Hypothalamus (tissue), 51 donors: ENCODE measurements around the gene DDX3X.
A peak's percentile ranks its signal among the peaks of the same experiment; 100 is the strongest.
"Not testable (repeated sequence)": the region's sequence is repeated elsewhere in the genome, so short reads cannot be mapped to it uniquely, and the experiment has no call there.

Experiments used
- DNase-seq, 51 donors: peaks; one replicate each; lab custom pipeline; 2025; lab: John Stamatoyannopoulos, UW

Gene DDX3X

GRCh38 chrX:41333744-41334362, at the start of gene DDX3X:
Gene DDX3X, plus strand, starts transcription at chrX:41334162. Its CDS starts 91 bp downstream, at chrX:41334253.
- peak; percentile 11 to 93 (median 77) for DNase-seq

- DNase-seq: not testable (repeated sequence)
Observed at GRCh38 chrX:41285928-41286327, 48.0 kb upstream of the DDX3X start.

GRCh38 chrX:41288641-41289040, 45.3 kb upstream of the DDX3X start:
- no peak for DNase-seq

GRCh38 chrX:41289095-41289494, 44.9 kb upstream of the DDX3X start:
- no peak for DNase-seq

GRCh38 chrX:41291309-41291708, 42.7 kb upstream of the DDX3X start:
- no peak for DNase-seq

GRCh38 chrX:41293269-41293668, 40.7 kb upstream of the DDX3X start:
- DNase-seq: no peak

- DNase-seq: no peak
Observed at GRCh38 chrX:41300758-41301437, 33.1 kb upstream of the DDX3X start.

- no peak for DNase-seq
Observed at GRCh38 chrX:41301438-41301824, 32.5 kb upstream of the DDX3X start.

- DNase-seq: no peak
Observed at GRCh38 chrX:41302370-41302769, 31.6 kb upstream of the DDX3X start.

GRCh38 chrX:41303013-41303412, 30.9 kb upstream of the DDX3X start:
- no peak for DNase-seq

GRCh38 chrX:41304178-41304577, 29.8 kb upstream of the DDX3X start:
- DNase-seq: no peak

GRCh38 chrX:41308884-41309647, 24.9 kb upstream of the DDX3X start:
- peak in 3 of 51 donors; percentile 0 to 1 (median 0) for DNase-seq

GRCh38 chrX:41312786-41313185, 21.2 kb upstream of the DDX3X start:
- no peak for DNase-seq

- DNase-seq: no peak
Observed at GRCh38 chrX:41313419-41313818, 20.5 kb upstream of the DDX3X start.

GRCh38 chrX:41314204-41314603, 19.8 kb upstream of the DDX3X start:
- DNase-seq: no peak

- DNase-seq: no peak
Observed at GRCh38 chrX:41314881-41315280, 19.1 kb upstream of the DDX3X start.

- not testable (repeated sequence) for DNase-seq
Observed at GRCh38 chrX:41316266-41316665, 17.7 kb upstream of the DDX3X start.

- DNase-seq: no peak
Observed at GRCh38 chrX:41317477-41318208, 16.3 kb upstream of the DDX3X start.

- DNase-seq: no peak
Observed at GRCh38 chrX:41320393-41320792, 13.6 kb upstream of the DDX3X start.

GRCh38 chrX:41322821-41323603, 10.9 kb upstream of the DDX3X start:
- DNase-seq: no peak
